ENCODE measurements around the gene SH2B3. TPM values are rescaled to one million over a fixed set of nuclear protein-coding genes. Genes with fewer than 3 reads are reported as not detected.
"Not testable (repeated sequence)": the region's sequence is repeated elsewhere in the genome, so short reads cannot be mapped to it uniquely, and the experiment has no call there.

SH2B3 gene
- total RNA-seq, 3 donors from 2014 or later (not counting 1 experiment from before 2014, with no cell fraction given) = 68.1 to 81.3 (median 68.4) TPM

GRCh38 chr12:111488798-111489197, 83.1 kb downstream of the SH2B3 start:
- Histone ChIP-seq H3K4me3 (ENCODE audit: low read length) (no peak overlapping the region), H3K4me1 (ENCODE audit: control insufficient read depth, insufficient read depth, low read length) (no peaks in the 10 kb centered on the region), H3K27me3 (ENCODE audit: control insufficient read depth, insufficient read depth, low read length) (no peaks in the 10 kb centered on the region), H3K36me3 (ENCODE audit: control insufficient read depth, insufficient read depth, low read length) (peaks cover 51% of the 10 kb centered on the region), H3K9me3 (ENCODE audit: control insufficient read depth, insufficient read depth, low read length) (no peaks in the 10 kb centered on the region), H3K27ac (ENCODE audit: low read length) (no peak overlapping the region)
- no peaks in the 10 kb centered on the region for H3K9me3 Mint-ChIP-seq
- WGBS (ENCODE audit: insufficient coverage) = 100% methylated on average over 1 of the region's 2 CpGs
- ATAC-seq = no peak
- intact Hi-C loops (cut with micrococcal nuclease) = no loop called here
- no peaks in the 10 kb centered on the region for H3K27me3 Mint-ChIP-seq (ENCODE audit: low read depth in 2 of 2)
- no peak overlapping the region for H3K27ac Mint-ChIP-seq
- H3K4me3 Mint-ChIP-seq = no peak overlapping the region
- TF ChIP-seq, protein P1, sequence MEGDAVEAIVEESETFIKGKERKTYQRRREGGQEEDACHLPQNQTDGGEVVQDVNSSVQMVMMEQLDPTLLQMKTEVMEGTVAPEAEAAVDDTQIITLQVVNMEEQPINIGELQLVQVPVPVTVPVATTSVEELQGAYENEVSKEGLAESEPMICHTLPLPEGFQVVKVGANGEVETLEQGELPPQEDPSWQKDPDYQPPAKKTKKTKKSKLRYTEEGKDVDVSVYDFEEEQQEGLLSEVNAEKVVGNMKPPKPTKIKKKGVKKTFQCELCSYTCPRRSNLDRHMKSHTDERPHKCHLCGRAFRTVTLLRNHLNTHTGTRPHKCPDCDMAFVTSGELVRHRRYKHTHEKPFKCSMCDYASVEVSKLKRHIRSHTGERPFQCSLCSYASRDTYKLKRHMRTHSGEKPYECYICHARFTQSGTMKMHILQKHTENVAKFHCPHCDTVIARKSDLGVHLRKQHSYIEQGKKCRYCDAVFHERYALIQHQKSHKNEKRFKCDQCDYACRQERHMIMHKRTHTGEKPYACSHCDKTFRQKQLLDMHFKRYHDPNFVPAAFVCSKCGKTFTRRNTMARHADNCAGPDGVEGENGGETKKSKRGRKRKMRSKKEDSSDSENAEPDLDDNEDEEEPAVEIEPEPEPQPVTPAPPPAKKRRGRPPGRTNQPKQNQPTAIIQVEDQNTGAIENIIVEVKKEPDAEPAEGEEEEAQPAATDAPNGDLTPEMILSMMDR (IDR thresholded peaks at IDR 0.05) = no peak
- H3K36me3 Mint-ChIP-seq = peaks cover 33% of the 10 kb centered on the region
- H3K4me1 Mint-ChIP-seq = no peaks in the 10 kb centered on the region
- no peak for DNase-seq

DNA sequence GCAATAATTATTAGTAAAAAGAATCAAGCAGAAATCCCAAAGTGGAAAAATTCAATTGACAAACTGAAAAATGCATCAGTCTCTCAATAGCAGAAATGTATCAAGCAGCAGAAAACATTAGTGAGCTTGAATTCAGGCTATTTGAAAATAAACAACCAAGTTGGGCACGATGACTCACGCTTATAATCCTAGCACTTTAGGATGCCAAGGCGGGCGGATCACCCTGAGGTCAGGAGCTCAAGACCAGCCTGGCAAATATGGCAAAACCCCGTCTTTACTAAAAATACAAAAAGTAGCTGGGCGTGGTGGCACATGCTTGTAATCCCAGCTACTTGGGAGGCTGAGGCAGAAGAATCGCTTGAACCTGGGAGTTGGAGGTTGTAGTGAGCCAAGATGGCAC, 87.3 kb downstream of the SH2B3 start:
- H3K4me1 Mint-ChIP-seq; H3K4me3 ChIP-seq (ENCODE audit: low read length); DNase-seq; H3K4me1 ChIP-seq (ENCODE audit: control insufficient read depth, insufficient read depth, low read length); H3K27ac ChIP-seq (ENCODE audit: low read length); H3K27me3 Mint-ChIP-seq (ENCODE audit: low read depth in 2 of 2); H3K27ac Mint-ChIP-seq; H3K9me3 ChIP-seq (ENCODE audit: control insufficient read depth, insufficient read depth, low read length); H3K27me3 ChIP-seq (ENCODE audit: control insufficient read depth, insufficient read depth, low read length); ATAC-seq; H3K9me3 Mint-ChIP-seq; intact Hi-C loops (cut with micrococcal nuclease); H3K4me3 Mint-ChIP-seq: not testable (repeated sequence)
- WGBS (ENCODE audit: insufficient coverage) = 98% methylated on average over 7 of the region's 7 CpGs
- peaks cover 23% of the 10 kb centered on the region for H3K36me3 ChIP-seq (ENCODE audit: control insufficient read depth, insufficient read depth, low read length)
- peaks cover 13% of the 10 kb centered on the region for H3K36me3 Mint-ChIP-seq

GRCh38 chr12:111494676-111495075, 89.0 kb downstream of the SH2B3 start:
- 100% methylated on average over 2 of the region's 4 CpGs for WGBS (ENCODE audit: insufficient coverage)
- H3K27me3 ChIP-seq (ENCODE audit: control insufficient read depth, insufficient read depth, low read length) = no peaks in the 10 kb centered on the region
- no peaks in the 10 kb centered on the region for H3K4me1 ChIP-seq (ENCODE audit: control insufficient read depth, insufficient read depth, low read length)
- H3K9me3 Mint-ChIP-seq = no peaks in the 10 kb centered on the region
- H3K27me3 Mint-ChIP-seq (ENCODE audit: low read depth in 2 of 2) = no peaks in the 10 kb centered on the region
- intact Hi-C loops (cut with micrococcal nuclease) = no loop called here
- H3K4me3 Mint-ChIP-seq = no peak overlapping the region
- no peaks in the 10 kb centered on the region for H3K9me3 ChIP-seq (ENCODE audit: control insufficient read depth, insufficient read depth, low read length)
- TF ChIP-seq, protein P1 (IDR thresholded peaks at IDR 0.05) = no peak
- H3K4me3 ChIP-seq (ENCODE audit: low read length) = no peak overlapping the region
- H3K36me3 ChIP-seq (ENCODE audit: control insufficient read depth, insufficient read depth, low read length) = peaks cover 17% of the 10 kb centered on the region
- H3K36me3 Mint-ChIP-seq = no peaks in the 10 kb centered on the region
- no peaks in the 10 kb centered on the region for H3K4me1 Mint-ChIP-seq
- ATAC-seq (no peak), DNase-seq (no peak)
- H3K27ac Mint-ChIP-seq = no peak overlapping the region
- H3K27ac ChIP-seq (ENCODE audit: low read length) = no peak overlapping the region

Other genes with a start within 250 kb of the SH2B3 start
- gene PHETA1, start 36.8 kb upstream of the SH2B3 start, total RNA-seq = 1 to 10 TPM; 3.4 to 3.8 (median 3.5) TPM
- gene ATXN2, start 193.4 kb downstream of the SH2B3 start, total RNA-seq = 10 to 100 TPM; 44.9 to 56.5 (median 51.5) TPM

Measured in natural killer cell (primary cell).